Activated CD8-positive, alpha-beta T cell treated with anti-CD3 and anti-CD28 coated beads for 36 hours (primary cell): ENCODE data around the gene RAB38. TPM values are rescaled to one million over a fixed set of nuclear protein-coding genes. Genes with fewer than 3 reads are reported as not detected.

ENCODE experiments used
- ATAC-seq: fragments of 200-7000 bp; cut with Tn5 transposase; one replicate; pipeline ENCODE4 v1.10.0; 2021; ENCODE audit warnings: mild to moderate bottlenecking, moderate library complexity
- CTCF ChIA-PET: fragments of 350-600 bp; sonication (Branson Sonifier 250); formaldehyde crosslinking; loops from one replicate; lab custom pipeline; 2021; ENCODE audit warnings: antibody characterized with exemption; lab: Charles Lee
- POLR2A ChIA-PET: fragments of 350-600 bp; sonication (Branson Sonifier 250); formaldehyde crosslinking; loops from one replicate; lab custom pipeline; 2021; ENCODE audit warnings: antibody characterized with exemption; lab: Charles Lee
- DNase-seq: peaks from one replicate; pipeline ENCODE4 v3.0.0-alpha.2; 2020
- H3K27ac Mint-ChIP-seq: one replicate; pipeline ENCODE4 v1.8.0; 2021; ENCODE audit warnings: mild to moderate bottlenecking, mixed read lengths
- H3K27me3 Mint-ChIP-seq: one replicate; pipeline ENCODE4 v1.8.0; 2021; ENCODE audit warnings: mixed read lengths
- H3K36me3 Mint-ChIP-seq: one replicate; pipeline ENCODE4 v1.8.0; 2021; ENCODE audit warnings: low read depth, mixed read lengths
- H3K4me1 Mint-ChIP-seq: one replicate; pipeline ENCODE4 v1.8.0; 2021; ENCODE audit warnings: low read depth, mixed read lengths
- H3K4me3 Mint-ChIP-seq: one replicate; pipeline ENCODE4 v1.8.0; 2021; ENCODE audit warnings: mild to moderate bottlenecking, moderate library complexity, mixed read lengths
- H3K9me3 Mint-ChIP-seq: one replicate; pipeline ENCODE4 v1.8.0; 2021; ENCODE audit warnings: mixed read lengths
- intact Hi-C: fragments of 100-400 bp; cut with micrococcal nuclease; formaldehyde crosslinking; loops from one replicate; pipeline ENCODE4 v1.10.0; 2022
- microRNA-seq: library from miRNA; unstranded; fragments of <30 nt; microRNA quantifications from one replicate; pipeline ENCODE4 v1.2.0, GENCODE V29; 2022; ENCODE audit warnings: borderline microRNAs expressed, borderline replicate concordance
- total RNA-seq, 2 experiments: library from RNA; stranded (reverse); gene quantifications; one replicate each; pipeline ENCODE4 v1.2.3, GENCODE V29; 2021
- TF ChIP-seq, protein P1 (sequence below): fragments of 200-600 bp; IDR thresholded peaks from one replicate; pipeline ENCODE4 v1.8.0; 2022; ENCODE audit warnings: antibody characterized with exemption, mild to moderate bottlenecking

Gene RAB38
- total RNA-seq, 2 experiments from 2014 or later, result 3.2 to 3.4 TPM

DNA sequence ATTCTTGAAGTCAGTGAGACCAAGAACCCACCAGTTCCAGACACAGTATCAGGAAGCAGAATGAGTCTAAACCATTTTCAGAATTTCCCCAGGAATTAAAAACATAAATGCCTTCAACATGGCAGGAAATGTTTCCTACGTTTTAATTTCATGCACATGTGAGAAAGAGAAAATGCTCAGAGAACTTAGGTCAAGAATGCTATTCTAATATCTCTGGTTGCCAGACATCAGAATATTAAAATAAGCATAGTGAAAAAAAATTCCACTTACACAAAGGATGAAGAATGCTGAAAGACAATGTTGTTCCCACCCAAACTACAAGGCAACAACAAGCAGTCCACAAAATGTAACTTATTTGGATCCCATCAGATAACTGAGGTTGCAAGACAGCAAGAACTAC, 104.8 kb downstream of the RAB38 start:
- no peaks in the 10 kb centered on the region for H3K36me3 Mint-ChIP-seq
- no peak overlapping the region for H3K27ac Mint-ChIP-seq
- TF ChIP-seq, protein P1, sequence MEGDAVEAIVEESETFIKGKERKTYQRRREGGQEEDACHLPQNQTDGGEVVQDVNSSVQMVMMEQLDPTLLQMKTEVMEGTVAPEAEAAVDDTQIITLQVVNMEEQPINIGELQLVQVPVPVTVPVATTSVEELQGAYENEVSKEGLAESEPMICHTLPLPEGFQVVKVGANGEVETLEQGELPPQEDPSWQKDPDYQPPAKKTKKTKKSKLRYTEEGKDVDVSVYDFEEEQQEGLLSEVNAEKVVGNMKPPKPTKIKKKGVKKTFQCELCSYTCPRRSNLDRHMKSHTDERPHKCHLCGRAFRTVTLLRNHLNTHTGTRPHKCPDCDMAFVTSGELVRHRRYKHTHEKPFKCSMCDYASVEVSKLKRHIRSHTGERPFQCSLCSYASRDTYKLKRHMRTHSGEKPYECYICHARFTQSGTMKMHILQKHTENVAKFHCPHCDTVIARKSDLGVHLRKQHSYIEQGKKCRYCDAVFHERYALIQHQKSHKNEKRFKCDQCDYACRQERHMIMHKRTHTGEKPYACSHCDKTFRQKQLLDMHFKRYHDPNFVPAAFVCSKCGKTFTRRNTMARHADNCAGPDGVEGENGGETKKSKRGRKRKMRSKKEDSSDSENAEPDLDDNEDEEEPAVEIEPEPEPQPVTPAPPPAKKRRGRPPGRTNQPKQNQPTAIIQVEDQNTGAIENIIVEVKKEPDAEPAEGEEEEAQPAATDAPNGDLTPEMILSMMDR, result no peak
- peaks cover 11% of the 10 kb centered on the region for H3K9me3 Mint-ChIP-seq
- H3K27me3 Mint-ChIP-seq, result peaks cover 16% of the 10 kb centered on the region
- ATAC-seq (no peak), DNase-seq (no peak)
- H3K4me3 Mint-ChIP-seq, result no peak overlapping the region
- intact Hi-C loops, result no loop called here
- no peaks in the 10 kb centered on the region for H3K4me1 Mint-ChIP-seq
- ChIA-PET POLR2A (no interaction called here), CTCF (interaction anchor here (1.2 to 1.3 kb wide), 2 partner anchors 15 to 55 kb away, joined by 3 to 4 read pairs; no protein-coding TSS in a partner anchor)

DNA sequence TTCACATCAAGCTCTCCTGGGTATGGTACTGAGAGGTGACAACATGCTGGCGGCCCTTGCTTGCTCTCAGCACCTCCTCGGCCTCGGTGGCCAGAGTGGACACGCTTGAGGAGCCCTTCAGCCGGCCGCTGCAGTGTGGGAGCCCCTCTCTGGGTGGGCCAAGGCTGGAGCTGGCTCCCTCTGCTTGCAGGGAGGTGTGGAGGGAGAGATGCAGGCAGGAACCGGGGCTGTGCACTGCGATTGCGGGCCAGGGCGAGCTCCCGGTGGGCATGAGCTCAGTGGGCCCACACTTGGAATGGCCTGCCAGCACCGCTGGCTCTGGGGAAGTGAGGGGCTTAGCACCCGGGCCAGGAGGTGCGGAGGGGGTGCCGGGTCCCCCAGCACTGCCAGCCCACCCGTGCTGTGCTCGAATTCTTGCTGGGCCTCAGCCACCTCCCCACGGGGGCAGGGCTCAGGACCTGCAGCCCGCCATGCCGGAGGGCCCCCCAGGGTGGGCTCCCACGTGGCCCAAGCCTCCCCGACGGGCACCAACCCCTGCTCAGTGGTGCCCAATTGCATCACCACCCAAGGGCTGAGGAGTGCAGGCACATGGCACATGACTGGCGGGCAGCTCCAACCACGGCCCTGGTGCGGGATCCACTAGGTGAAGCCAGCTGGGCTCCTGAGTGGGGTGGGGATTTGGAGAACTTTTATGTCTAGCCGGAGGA, 106.2 kb downstream of the RAB38 start:
- POLR2A ChIA-PET, result no interaction called here
- no peaks in the 10 kb centered on the region for H3K36me3 Mint-ChIP-seq
- CTCF ChIA-PET, result no interaction called here

DNA sequence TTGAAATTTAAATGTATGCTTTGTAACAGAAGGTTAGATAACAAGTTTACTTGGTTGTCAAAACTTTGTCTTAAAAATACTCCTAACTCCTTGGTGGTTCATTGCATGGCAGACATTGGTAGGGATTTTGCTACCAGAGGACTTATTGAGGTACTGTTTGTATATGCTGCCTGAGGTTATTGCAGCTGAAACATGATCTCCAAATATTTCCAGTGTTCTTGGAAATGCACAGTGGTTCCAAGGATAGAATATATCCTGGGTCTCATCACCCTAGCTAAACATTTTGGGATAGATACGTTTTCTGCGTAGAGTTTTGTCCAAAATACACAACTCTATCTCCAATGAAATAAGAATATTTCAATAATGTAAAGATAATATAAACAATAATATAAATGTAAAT, 109.2 kb downstream of the RAB38 start:
- H3K4me1 Mint-ChIP-seq, result no peaks in the 10 kb centered on the region
- H3K36me3 Mint-ChIP-seq, result no peaks in the 10 kb centered on the region
- H3K9me3 Mint-ChIP-seq, result no peaks in the 10 kb centered on the region
- no peak overlapping the region for H3K4me3 Mint-ChIP-seq
- TF ChIP-seq, protein P1, result no peak
- ChIA-PET POLR2A (no interaction called here), CTCF (no interaction called here)
- intact Hi-C loops, result no loop called here
- peaks cover 6% of the 10 kb centered on the region for H3K27me3 Mint-ChIP-seq
- H3K27ac Mint-ChIP-seq, result no peak overlapping the region
- no peak for ATAC-seq
- DNase-seq, result no peak

More for the DNA sequence above, 106.2 kb downstream of the RAB38 start:
- TF ChIP-seq, protein P1, result no peak
- H3K4me3 Mint-ChIP-seq, result no peak overlapping the region
- peaks cover 15% of the 10 kb centered on the region for H3K27me3 Mint-ChIP-seq
- ATAC-seq (no peak), DNase-seq (no peak)
- H3K9me3 Mint-ChIP-seq, result peaks cover 11% of the 10 kb centered on the region
- no peak overlapping the region for H3K27ac Mint-ChIP-seq
- no peaks in the 10 kb centered on the region for H3K4me1 Mint-ChIP-seq
- intact Hi-C loops, result no loop called here

DNA sequence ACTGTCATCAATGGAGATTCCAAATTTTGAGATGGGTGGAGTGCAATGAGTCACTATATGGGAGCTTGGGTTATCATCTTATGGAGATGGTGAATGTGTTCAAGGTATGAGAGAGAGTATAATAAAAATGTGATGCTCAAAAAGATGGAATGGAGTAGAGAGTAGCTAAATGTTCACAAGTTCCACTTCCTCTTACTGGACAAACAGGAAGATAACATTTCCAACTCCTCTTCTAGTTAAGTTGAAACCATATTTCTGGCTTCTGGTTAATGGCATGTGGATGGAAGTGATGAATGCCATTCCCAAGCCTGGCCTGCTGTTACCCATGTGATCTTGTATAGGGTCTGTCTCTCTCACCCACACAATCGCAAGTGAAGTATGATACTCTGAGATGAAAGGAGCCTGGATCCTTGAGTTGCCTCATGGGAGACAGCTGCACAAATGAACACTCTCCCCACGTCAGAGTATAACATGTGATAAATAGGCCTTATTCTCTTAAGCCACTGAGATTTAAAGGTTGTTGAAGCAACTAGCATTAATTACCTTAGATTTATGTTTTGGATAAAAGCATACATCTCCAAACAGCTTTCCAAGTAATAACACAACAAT, 111.0 kb downstream of the RAB38 start:
- TF ChIP-seq, protein P1, result no peak
- intact Hi-C loops, result no loop called here
- no peak for ATAC-seq
- no peak for DNase-seq
- ChIA-PET CTCF (no interaction called here), POLR2A (no interaction called here)
- H3K9me3 Mint-ChIP-seq, result no peaks in the 10 kb centered on the region
- no peak overlapping the region for H3K27ac Mint-ChIP-seq
- no peak overlapping the region for H3K4me3 Mint-ChIP-seq
- H3K36me3 Mint-ChIP-seq, result no peaks in the 10 kb centered on the region
- H3K27me3 Mint-ChIP-seq, result peaks cover 3% of the 10 kb centered on the region
- no peaks in the 10 kb centered on the region for H3K4me1 Mint-ChIP-seq

Small RNA genes within 50 kb of the gene (microRNA-seq; reads per million reads assigned to microRNA genes)
- not detected for gene MIR3166

Other genes with a start within 250 kb of the RAB38 start
- 10 to 100 TPM; 59.8 to 70.0 TPM for gene CTSC, start 162.3 kb upstream of the RAB38 start, total RNA-seq